ENCODE data around the gene SLC25A24.

SLC25A24 gene

DNA sequence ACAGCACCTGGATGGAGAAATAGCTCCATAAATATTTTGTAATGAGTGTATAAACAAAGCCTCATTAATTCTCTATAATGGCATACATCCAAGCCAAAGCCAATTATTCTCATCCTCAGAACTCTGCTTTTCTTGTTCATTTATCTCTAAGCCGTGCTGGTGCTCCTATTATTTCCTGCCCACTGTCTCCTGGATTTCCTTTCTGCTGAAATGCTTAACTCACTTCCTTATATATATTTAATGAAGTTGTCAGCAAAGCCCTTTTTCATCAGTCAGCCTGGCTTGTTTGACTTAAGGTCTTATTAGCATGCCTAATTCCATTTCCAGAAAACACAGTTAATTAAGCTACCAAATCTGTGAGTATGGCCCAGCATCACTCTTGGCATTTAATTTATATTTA lies 93.4 kb downstream of the SLC25A24 start:
- no peak for DNase-seq (ENCODE audit: low read depth in 2 of 2)

DNA sequence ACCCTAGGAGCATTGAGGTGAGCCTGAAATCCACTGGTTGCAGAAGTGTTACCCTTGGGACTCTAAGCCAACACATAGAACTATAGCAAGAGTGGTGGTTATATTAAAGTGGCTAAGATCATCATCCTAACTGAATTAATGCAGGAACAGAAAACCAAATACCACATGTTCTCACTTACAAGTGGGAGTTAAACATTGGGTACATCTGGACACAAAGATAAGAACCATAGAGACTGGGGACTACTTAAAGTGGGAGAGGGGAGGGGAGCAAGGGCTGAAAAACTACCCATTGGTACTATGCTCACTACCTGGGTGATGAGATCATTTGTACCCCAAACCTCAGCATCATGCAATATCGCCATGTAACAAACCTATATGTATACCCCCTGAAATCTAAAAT lies 100.0 kb downstream of the SLC25A24 start:
- DNase-seq (ENCODE audit: low read depth in 2 of 2), result no peak

DNA sequence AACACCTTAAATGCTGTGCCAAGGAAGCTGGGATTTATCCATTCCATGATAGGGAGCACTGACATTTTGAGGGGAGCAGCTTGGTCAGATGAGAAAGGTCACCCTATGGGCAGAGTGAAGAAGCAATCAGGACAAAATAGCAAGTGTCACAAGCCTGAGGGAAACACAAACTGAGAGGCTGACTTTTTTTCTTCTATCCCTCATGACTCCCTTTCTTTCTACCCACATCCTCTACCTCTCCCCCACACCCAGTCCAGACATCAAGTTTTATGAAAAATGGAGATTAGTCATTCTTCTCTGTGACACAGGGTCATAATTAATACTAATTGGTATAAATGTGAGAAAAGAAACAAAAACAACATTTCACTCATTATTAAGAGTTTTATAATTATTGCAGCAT lies 103.1 kb downstream of the SLC25A24 start:
- no peak for DNase-seq (ENCODE audit: low read depth in 2 of 2)

DNA sequence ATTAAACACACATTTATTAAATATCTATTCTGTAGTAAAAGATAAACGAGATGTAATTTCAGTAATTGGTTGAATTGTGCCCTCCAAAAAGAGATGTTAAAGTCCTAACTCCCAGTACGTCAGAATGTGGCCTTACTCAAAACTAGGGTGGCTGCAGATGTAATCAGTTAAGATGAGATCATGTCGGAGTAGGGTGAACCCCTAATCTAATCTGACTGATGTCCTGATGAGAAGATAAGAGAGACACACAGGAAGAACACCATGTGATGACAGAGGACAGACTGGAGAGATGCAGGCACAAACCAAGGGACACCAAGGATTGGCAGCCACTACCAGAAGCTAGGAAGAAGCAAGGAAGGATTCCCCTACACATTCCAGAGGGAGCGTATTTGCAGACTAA lies 104.1 kb downstream of the SLC25A24 start:
- DNase-seq (ENCODE audit: low read depth in 2 of 2), result no peak

GRCh38 chr1:108089477-108089876 lies 110.7 kb downstream of the SLC25A24 start:
- DNase-seq (ENCODE audit: low read depth in 2 of 2), result no peak

DNA sequence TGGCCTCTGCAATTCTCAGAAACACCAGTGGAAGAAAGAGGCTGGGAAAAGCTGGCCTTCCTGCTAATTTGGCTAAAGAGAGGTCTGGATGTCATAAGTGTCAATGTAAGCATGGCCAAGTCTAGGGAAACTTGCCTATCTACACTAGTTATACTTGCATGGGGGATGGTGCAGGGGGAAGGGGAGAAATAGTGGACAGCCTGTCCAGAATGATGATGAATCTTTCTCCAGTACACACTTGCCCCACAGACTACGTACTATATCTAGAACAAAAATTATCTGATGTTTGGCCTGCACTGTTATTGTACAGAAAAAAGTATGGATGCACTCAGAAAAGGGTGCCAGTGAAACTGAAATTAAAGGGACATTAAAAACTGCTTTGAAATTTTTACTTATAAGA lies 114.5 kb downstream of the SLC25A24 start:
- DNase-seq (ENCODE audit: low read depth in 2 of 2), result no peak

DNA sequence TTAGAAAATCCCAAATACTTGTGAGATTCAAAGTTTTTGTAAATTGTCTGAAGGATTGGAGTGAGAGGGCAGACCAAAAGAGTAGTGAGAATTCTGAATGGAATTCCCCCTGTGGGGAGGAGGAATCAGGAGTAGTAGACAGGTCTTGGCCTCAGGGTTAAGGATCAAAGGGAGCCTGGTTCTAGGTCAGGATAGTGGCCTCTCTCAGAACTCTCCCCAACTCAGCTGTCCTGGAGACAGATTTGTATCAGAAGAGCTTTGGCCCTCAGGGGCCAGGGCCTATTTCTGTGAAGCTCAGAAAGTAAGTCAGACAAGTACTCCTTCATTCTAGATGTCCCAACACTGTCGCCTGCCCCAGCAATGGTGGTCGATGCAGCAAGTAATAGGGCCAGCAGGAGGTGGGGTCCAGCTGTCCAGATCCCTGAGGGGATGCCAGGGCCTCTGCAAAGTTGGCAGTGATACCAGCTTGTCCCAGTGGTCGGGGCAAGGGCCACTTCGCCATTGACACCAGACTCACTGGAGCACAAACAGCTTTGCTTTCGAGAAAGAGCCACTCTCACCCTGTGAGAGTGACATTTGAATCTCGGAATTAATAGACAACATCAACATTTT lies 115.2 kb downstream of the SLC25A24 start:
- no peak for DNase-seq (ENCODE audit: low read depth in 2 of 2)
